PC-9 (cell line): ENCODE data around the gene ANKRD2.

Experiments
- CTCF ChIP-seq: fragments of 200-600 bp; sonication (generic); conservative IDR thresholded peaks from 2 replicates; pipeline ENCODE4 v1.6.1; 2017; ENCODE audit warnings: mixed run types, antibody characterized with exemption, mild to moderate bottlenecking, moderate library complexity
- EZH2 ChIP-seq: fragments of 200-600 bp; sonication (generic); IDR thresholded peaks from 2 replicates; pipeline ENCODE4 v1.8.0; 2017; ENCODE audit warnings: antibody characterized with exemption, low read depth

GRCh38 chr10:97601268-97602215 is 29.0 kb downstream of the ANKRD2 start:
- TF ChIP-seq EZH2 (no peak), CTCF (no peak)
